GM13977 (cell line): ENCODE measurements around the gene GPC5.

Experiments
- DNase-seq: peaks from one replicate; pipeline ENCODE4 v3.0.0; 2012; ENCODE audit warnings: low spot score
- in situ Hi-C: fragments of 300-500 bp; cut with MboI; formaldehyde crosslinking; loops from one replicate; pipeline ENCODE4 v1.12.0; 2022; ENCODE audit warnings: low sequenced_read_pairs, low pct_unique_long_range_greater_than_20kb, mixed read lengths, inconsistent platforms; ENCODE audit not compliant: unreplicated experiment
- TF ChIP-seq, protein P1 (sequence below): IDR thresholded peaks from 2 replicates; pipeline ENCODE4 v1.5.1; 2012; ENCODE audit warnings: mild to moderate bottlenecking, control low read depth; ENCODE audit not compliant: insufficient read depth; ENCODE audit errors: extremely low read depth, missing control alignments

The GPC5 gene

DNA sequence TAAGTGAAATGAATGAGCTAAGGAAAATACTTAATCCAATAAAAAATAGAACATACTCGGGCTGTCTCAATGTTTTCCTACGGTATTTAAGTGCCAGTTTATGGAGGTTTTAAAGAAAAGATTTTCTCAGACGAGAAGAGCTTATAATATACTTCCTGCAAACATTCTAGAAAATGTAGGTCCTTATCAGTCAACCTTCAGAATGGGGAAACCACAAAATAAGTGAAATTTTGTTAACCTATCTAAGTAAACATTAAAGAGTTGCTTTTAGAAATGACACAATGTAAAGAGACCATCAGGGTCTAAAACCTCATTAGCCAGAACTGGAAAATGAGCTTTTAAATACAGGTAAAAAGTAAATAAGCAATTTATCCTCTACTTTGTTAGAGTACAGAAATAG lies 38.8 kb upstream of the GPC5 start:
- in situ Hi-C loops: no loop called here
- TF ChIP-seq, protein P1, sequence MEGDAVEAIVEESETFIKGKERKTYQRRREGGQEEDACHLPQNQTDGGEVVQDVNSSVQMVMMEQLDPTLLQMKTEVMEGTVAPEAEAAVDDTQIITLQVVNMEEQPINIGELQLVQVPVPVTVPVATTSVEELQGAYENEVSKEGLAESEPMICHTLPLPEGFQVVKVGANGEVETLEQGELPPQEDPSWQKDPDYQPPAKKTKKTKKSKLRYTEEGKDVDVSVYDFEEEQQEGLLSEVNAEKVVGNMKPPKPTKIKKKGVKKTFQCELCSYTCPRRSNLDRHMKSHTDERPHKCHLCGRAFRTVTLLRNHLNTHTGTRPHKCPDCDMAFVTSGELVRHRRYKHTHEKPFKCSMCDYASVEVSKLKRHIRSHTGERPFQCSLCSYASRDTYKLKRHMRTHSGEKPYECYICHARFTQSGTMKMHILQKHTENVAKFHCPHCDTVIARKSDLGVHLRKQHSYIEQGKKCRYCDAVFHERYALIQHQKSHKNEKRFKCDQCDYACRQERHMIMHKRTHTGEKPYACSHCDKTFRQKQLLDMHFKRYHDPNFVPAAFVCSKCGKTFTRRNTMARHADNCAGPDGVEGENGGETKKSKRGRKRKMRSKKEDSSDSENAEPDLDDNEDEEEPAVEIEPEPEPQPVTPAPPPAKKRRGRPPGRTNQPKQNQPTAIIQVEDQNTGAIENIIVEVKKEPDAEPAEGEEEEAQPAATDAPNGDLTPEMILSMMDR: no peak
- DNase-seq: no peak

DNA sequence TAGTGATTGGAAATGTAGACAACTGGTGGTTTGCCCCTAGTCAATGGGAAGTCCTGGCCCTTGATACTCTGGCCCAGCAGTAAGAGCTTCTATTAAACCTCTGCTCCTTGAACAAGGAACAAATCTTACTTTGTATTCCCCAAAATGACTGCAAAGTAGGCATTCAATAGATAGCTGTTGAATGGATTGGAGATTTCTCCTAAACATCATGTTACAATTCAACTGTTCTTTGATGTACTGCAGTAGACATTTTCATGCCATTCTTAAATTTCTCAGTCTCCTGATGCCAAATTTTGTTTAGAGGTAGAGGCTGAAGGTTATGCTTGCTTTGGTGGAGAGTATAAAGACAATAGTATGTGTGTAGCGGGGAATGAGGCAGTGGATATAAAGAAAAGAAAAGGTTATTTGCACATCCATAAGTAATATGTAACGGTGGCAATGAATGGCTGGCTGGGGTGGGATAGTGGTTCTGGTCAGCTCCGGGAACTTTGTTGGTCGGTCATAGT lies 38.1 kb upstream of the GPC5 start:
- in situ Hi-C loops: no loop called here
- TF ChIP-seq, protein P1: no peak
- DNase-seq: no peak

DNA sequence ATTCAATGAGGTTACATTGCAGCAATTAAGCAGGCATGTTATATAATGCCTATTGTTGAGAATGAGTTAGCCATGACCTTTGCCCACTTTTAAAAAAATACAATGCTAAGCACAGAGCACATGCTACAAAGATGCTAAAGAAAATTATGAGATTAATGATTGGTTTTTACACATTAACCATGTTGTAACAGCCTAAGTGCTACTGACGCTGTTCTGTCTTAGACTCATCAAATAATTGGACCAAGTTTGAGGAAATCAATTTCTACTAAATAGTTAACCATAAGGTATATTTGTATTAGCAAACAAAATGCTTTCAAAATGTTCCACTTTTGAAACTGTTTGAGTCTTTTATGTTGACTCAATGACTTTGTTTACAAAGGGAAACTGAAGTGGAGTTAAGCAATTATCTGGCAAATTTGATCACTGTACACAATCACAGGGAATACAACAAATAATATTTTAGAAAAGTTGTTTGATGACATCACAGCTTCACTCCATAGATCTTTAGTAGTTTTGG lies 36.6 kb upstream of the GPC5 start:
- no peak for DNase-seq

DNA sequence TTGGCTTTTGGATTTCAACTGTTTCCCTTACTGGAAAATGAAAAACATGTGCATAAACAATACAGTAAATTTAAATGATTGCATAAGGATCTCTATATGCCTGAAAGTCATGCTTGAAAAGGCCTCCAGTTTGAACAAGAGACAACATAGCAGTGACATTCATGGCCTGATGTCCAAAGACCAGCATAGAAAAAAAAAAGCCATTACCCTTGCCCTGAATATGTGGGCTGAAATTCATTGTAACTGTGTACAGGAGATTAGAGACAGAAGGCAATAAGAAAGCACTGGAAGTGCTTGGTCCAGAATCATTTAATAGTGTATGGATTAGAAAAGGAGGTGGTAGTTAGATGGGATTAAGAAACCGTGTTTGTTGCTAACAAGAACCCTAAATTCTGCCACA lies 35.5 kb upstream of the GPC5 start:
- TF ChIP-seq, protein P1: no peak
- in situ Hi-C loops: no loop called here
- DNase-seq: no peak

More for the DNA sequence above, 36.6 kb upstream of the GPC5 start:
- TF ChIP-seq, protein P1: no peak
- in situ Hi-C loops: no loop called here

DNA sequence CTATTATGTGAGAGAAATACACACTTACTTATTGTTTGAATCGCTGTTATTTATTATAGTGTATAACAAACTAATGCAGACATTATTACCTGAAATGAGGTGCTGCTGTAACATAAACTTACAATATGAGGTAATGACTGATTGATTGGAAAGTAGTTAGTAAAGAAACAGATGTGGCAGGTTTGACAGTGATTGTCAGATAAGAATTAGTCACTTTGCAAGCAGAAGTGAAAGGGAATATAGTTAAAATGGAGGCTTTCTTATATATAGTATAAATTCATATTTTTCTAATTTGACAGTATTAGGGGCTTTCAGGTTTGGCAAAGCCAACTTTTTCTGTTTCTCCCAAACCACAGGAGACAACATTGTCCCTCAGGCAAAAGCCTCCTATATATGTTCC lies 30.3 kb upstream of the GPC5 start:
- in situ Hi-C loops: no loop called here
- TF ChIP-seq, protein P1: no peak
- no peak for DNase-seq

DNA sequence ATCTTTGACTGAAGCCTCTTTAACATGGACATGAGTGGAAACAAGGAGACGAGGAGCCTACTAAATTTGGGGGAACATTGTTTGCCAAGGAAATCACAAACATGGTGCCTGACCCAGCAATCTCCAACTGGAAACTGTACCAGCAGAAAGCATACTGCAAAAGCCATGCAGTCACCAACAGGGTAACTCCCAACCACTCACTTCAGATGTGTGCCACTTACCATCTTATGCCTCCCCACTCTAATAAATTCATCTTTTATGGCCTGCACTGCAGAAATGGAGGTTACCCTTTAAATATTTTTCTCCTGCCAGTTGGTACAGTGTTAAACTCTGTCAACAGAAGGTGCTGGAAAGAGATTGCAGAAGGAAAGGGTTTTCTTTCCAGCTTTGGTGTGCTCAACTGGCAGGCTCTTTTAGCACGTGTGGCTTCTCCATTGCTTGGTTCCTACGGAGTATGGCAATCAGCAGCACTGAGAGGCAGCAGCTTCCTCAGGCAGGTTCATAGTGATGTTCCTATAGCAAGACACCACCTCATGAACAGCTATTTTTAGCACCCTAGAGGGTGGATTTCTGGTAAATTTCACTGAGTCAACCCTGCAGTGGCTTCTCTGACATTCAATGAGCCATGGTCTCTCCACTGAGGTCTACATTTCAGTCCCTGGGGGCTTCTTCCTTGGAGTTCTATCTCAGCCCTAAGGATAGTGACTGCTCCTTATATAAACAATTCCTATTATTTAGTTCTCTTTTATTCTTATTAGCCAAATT lies 29.6 kb upstream of the GPC5 start:
- in situ Hi-C loops: no loop called here
- DNase-seq: no peak
- TF ChIP-seq, protein P1: no peak
